GM18867 (cell line): ENCODE measurements around the gene ASPN.

Source experiments
- ATAC-seq: cut with Tn5 transposase; IDR thresholded peaks from one replicate; pipeline ENCODE4 v1.9.1; 2021; ENCODE audit warnings: mild to moderate bottlenecking, moderate library complexity; ENCODE audit not compliant: unreplicated experiment

Gene ASPN

GRCh38 chr9:92506184-92506857, 24.0 kb upstream of the ASPN start:
- ATAC-seq = no peak

GRCh38 chr9:92504881-92505280, 22.6 kb upstream of the ASPN start:
- ATAC-seq = no peak

DNA sequence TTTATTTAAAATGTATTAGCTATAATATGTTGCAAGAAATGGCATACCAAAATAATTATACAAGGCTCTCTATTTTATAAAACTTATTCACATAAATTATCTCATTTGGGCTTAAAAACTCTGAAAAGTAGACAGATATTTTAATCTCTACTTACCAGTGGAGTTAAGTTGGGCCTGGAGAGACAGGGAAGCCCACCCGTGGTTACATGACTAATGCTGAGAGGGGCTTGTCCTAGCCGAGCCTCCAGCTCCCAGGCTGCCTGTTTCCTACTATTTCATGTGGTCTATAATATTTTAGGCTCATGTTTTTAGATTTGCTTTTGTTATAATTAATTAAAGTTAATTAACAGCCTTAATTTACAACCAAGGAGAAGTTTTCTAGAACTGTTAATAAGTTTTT, 20.9 kb upstream of the ASPN start:
- no peak for ATAC-seq

DNA sequence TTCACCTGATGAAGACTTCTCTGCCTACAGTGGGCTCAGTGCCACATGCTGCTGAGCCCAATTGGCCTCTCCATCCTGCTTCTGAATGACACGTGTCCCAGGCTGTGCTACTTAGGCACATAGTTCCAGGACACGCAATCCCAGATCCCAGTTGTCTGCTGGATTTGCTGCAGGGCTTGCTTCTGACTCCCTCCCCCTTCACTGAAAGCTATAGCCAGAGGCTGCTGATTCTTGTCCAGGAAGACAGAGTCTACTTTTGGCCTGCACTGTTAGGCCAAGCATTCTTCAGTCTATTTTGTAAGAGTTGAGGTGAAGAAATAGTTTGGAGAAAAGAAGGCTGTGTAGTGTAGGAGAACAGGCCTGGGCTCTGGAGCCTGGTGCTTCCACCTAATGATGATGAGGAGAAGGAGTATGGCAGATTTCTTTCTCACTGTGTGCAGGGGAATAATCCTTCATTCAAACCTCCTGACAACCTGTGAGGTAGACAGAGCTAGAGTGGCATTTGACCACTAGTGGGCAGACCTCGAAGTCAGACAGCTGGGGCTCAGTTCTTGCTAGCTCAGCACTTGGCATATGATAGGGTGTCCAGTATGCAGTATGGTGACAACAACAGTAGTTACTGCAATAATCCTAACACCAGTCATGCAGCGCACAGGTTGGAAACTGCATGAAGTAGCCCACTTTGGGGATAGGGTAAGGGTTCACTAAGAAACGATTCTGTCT, 19.5 kb upstream of the ASPN start:
- ATAC-seq = no peak

DNA sequence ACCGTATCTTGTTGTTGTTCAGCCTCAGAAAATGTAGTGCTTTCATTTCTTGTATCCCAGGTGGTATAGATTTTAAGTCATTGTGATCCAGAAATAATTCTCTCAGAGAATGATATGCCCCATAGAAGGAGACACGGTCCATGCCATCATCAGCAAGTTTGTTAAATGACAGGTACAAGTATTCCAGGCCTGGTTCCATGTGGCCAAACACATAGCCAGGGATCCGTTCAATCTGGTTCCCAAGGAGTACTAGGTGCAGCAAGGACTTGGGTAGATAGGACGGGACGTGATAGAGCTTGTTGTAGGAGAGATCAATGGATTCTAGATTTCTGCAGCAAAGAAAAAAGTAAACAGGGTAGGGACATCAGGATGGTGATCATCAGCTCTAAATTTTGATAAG, 18.4 kb upstream of the ASPN start:
- no peak for ATAC-seq

DNA sequence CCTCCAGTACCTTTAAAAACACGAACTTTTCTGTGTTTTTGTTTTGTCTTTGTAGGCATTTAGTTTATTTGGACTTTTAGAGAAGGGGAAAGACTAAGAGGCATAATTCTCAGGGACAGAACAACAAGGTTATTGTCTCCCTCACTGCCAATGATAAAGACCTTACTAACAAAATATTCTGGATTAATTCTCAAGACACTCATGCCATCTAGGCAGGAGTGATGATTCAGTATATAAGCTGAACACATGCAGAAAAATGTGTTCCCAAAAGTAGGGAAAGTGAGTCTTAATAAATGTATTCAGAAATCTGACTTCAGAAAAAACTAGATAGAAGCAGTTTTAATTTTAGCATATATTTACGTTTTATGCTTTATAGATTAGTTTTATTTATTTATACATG, 17.4 kb upstream of the ASPN start:
- ATAC-seq = no peak

GRCh38 chr9:92496396-92497176, 14.3 kb upstream of the ASPN start:
- ATAC-seq = no peak

DNA sequence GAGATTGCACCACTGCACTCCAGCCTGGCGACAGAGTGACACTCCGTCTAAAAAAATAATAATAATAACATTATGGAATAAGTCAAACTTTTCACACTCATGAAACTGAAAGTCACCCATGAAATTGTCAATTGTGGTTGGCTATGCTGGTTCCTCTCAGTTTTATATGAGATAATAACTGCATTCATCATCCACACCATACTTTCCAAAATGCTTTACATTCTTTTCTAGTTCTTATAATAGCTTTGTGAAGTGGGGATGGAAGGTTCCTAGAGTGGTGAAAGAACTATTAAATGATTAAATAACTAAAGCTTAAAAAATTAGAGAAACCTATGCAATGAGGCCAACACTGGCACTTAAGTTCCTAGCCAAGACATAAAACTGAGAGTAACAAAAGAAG, 12.6 kb upstream of the ASPN start:
- no peak for ATAC-seq

DNA sequence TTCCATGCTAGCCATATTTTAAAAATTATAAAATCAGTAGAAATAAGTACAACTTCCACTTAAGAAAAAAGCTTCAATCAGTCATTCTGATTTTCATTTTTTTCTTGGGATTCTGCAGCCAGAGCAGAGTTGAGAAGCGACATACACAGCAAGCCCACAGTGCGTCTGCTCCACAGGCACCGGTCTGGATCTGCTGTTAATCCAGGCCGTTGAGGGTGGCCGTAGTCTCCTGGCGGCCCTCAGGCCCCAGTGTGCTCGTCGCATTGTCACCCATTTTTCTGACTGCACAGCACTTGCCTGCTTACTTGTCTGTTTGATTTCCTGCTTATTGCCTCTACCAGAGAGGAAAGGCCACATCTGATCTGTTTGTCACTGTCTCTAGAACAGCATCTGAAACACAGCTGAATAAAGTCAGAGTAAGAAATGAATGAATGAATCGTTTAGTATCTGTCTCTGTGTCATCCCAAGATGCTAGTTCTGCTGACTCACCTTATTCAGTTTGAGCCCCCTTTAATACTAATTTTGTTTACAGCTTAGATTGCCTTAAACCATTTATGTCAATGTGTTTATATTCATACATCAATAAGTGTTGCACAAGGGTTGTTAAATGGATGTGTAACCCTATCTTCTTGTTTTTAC, 11.6 kb upstream of the ASPN start:
- ATAC-seq = no peak

DNA sequence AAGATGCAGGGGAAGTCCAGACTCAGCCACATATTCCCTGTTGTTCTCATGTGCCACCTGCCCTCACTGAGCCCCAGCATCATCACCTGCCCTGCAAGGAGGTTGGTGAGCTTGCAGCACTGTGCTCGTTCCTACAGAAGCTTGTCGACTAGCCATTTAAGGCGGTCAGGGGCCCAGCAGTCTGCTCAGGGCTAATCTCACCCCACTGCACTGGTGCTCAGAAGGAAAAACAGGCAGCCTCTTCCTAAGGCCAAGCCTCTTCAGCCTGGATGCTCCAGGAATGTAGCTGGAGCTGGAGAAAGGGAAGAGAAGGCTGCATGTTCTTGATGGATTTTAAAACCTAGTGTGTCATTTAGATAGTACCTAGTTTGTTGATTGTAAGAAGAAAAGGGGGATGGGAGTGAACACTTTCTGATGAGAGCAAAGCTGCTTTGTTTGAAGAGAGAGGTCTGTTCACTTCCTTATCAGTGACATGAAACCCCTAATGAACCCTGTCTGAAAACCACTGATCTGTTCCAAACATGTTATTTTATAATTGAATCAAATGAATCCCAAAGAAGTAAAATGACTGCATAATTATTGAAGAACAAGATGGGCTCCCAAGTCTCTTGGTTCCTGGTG, 10.6 kb upstream of the ASPN start:
- ATAC-seq = no peak

- ATAC-seq = no peak
Observed at GRCh38 chr9:92488681-92489550, 6.6 kb upstream of the ASPN start.

- ATAC-seq = no peak
Observed at GRCh38 chr9:92486371-92486770, 4.1 kb upstream of the ASPN start.

- no peak for ATAC-seq
Observed at GRCh38 chr9:92484563-92484962, 2.3 kb upstream of the ASPN start.

DNA sequence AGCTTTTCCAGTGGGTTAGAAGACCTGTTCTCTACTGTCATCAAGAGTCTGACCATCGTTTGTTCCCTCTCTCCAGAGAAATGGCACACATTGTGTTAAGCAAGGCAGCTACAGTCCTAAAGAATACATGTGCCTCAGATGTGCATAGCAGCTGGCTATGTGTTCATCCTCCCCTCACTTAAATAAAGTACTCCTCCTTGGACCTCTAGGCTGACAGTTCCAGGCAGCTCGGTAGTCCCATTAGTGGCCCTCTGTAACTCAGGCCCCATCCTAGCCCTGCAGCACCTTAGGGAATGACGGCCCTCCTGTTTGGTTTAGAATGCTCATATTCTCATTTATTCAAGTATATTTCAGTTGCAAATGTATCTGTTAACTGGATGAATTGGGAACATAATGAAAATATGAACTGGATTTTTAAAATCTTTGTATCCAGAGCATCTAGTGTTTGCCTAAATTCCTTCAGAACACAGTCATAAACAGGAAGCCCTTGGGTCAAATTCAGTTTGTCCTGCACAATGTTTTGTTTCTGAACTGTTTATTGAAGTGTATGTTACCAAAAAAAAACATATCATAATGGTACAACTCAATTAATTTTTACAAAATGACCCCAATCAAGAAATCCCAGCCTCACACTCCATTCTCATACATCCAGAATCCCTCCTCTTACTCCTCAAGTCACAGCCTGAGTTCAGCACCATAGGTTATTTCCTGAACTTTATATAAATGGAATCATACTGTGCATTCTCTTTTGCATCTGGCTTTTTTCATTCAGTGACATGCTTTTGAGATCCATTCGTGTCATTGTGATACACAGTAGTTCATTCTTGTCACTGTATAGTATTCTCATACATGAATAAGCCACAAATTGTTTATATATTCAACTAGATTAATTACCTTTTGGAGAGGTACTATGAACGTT, 1.6 kb upstream of the ASPN start:
- no peak for ATAC-seq

- no peak for ATAC-seq
Observed at GRCh38 chr9:92482805-92483204, 499 bp upstream of the ASPN start.

DNA sequence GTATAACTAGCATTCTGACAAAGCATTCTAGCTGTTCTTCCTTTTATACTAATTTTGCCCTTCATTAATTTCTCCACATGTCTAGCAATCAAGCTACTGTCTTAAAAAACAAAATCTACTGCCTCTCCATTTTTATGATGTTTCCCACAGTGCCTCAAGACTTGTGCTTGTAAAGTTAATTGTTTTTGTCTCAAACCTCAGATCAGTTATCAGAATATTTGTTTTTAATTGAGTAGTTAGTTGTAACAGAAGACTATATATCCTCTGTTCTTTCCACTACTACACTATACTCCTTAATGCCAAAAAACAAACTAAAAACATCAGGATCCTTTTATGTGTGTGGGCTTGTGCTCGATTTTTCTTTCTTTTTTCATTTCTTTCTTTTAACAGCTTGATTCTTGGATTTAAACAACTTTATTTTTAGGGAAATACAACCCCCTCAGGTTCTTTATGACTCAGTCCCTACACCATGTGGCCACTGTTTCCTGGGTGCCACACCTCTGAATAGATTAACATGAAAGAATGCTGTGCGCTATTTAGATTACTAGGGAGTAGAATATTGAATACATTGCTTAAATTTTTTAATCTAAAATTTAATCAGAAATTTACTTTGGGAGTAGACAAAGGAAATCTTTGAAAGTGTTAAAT, 1.2 kb downstream of the ASPN start:
- no peak for ATAC-seq

DNA sequence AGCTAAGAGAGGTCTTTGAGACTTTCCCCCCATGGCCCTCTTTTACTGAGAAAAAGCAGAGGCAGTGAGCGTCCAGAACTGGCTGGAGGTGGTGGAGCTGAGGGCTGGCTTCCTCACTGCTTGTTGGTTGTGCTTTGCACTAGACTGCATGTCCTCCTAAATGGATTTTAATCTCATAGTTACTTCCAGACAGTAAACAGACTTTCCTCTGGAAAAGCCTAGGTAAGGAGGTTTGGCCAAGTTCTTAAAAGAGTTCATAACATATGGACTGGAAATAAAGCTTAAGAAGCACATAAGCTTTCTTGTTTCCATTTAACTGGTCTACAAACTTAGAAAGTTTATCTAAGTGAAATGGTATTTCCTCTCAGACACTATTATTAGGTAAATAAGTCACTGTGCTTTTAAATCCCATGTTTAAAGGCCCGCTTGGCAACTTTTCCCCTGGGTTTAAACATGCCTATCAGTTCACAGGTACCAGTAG, 2.0 kb downstream of the ASPN start:
- no peak for ATAC-seq

GRCh38 chr9:92479346-92479745, 3.0 kb downstream of the ASPN start:
- no peak for ATAC-seq
